ENCODE results near the gene CNTN4. TPM values are rescaled to one million over a fixed set of nuclear protein-coding genes. Genes with fewer than 3 reads are reported as not detected.

CNTN4 gene
- total and polyA plus RNA-seq, 2 experiments from 2014 or later, result 0.91 to 4.0 TPM

DNA sequence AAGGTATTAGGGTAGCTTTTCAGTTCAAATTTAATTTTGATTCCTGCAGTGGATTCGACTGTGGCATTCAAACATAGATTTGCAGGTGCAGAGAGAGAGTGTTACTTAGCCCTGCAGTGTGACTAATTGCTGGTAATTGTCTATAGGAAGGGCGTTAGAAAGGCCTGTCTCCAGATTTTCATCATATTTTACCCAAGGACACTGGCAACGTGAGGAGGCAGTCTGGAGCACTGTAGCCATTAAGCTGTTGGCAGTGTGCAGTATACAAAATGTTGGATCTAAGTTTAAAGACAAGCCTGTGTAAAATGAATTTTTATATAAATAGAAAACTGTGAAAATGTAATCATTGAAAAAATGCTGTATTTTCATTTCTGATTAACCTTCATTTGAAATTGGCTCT lies 342.9 kb downstream of the CNTN4 start:
- no peaks in the 10 kb centered on the region for H3K27me3 ChIP-seq (ENCODE audit: insufficient read depth)
- no peaks in the 10 kb centered on the region for H3F3A ChIP-seq (replicated peaks; ENCODE audit: low read depth)
- H3K36me3 ChIP-seq (ENCODE audit: insufficient read depth), result no peaks in the 10 kb centered on the region
- no peak overlapping the region for H2AFZ ChIP-seq
- no peak for TF ChIP-seq CREB1 (CRISPR knock-in tag; IDR thresholded peaks at IDR 0.05; ENCODE audit: low read depth)
- TF ChIP-seq, protein P1, sequence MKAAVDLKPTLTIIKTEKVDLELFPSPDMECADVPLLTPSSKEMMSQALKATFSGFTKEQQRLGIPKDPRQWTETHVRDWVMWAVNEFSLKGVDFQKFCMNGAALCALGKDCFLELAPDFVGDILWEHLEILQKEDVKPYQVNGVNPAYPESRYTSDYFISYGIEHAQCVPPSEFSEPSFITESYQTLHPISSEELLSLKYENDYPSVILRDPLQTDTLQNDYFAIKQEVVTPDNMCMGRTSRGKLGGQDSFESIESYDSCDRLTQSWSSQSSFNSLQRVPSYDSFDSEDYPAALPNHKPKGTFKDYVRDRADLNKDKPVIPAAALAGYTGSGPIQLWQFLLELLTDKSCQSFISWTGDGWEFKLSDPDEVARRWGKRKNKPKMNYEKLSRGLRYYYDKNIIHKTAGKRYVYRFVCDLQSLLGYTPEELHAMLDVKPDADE (IDR thresholded peaks at IDR 0.05), result no peak
- no peak for TF ChIP-seq ZNF114 (CRISPR knock-in tag; IDR thresholded peaks at IDR 0.05)
- no peak overlapping the region for H3K4me3 Mint-ChIP-seq
- peaks cover 89% of the 10 kb centered on the region for H3K9me3 Mint-ChIP-seq
- H3K9me2 ChIP-seq (ENCODE audit: insufficient read depth), result no peaks in the 10 kb centered on the region
- H3K79me2 ChIP-seq (replicated peaks; ENCODE audit: insufficient read depth), result no peaks in the 10 kb centered on the region
- no peak for DNase-seq (ENCODE audit: low spot score)
- no peak overlapping the region for H3K27ac Mint-ChIP-seq
- H3K36me3 Mint-ChIP-seq (ENCODE audit: low read depth), result peaks cover 19% of the 10 kb centered on the region
- peaks cover 2% of the 10 kb centered on the region for H3K27me3 Mint-ChIP-seq (ENCODE audit: insufficient read depth, low read depth, poor library complexity)
- H3K4me3 ChIP-seq, result no peak overlapping the region
- peaks cover 6% of the 10 kb centered on the region; the same call in 1 of the 2 replicates for H3K4me1 ChIP-seq (ENCODE audit: insufficient read depth)
- H3K27ac ChIP-seq (ENCODE audit: low read depth), result no peak overlapping the region
- no peak for ATAC-seq
- no peak overlapping the region for H3K4me2 ChIP-seq
- no peaks in the 10 kb centered on the region for H3K4me1 Mint-ChIP-seq
- H4K20me1 ChIP-seq (replicated peaks; ENCODE audit: insufficient read depth), result no peaks in the 10 kb centered on the region

DNA sequence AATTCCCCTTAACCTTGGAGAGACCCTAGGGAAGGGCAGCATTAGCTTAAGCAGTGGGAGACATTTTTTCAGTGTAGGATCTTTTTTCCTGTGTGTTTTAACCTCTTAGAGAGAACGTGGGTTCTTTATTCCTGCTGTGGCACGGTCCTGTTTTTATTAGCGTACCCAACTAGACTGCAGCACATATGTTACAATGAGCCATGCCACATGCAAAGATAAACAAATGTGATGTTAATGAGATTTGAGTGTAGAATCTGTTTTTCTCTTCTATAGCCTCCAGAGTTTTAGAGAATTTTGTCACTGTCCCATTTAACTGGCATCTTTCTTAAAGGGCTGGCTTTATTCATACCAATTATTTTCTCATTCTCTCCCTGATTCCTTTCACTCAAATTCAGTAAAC lies 347.5 kb downstream of the CNTN4 start:
- Mint-ChIP-seq H3K27ac (no peak overlapping the region), H3K9me3 (peaks cover 90% of the 10 kb centered on the region), H3K4me1 (no peaks in the 10 kb centered on the region), H3K4me3 (no peak overlapping the region), H3K27me3 (ENCODE audit: insufficient read depth, low read depth, poor library complexity) (peaks cover 4% of the 10 kb centered on the region), H3K36me3 (ENCODE audit: low read depth) (peaks cover 22% of the 10 kb centered on the region)
- no peaks in the 10 kb centered on the region for H3K79me2 ChIP-seq (replicated peaks; ENCODE audit: insufficient read depth)
- no peaks in the 10 kb centered on the region for H4K20me1 ChIP-seq (replicated peaks; ENCODE audit: insufficient read depth)
- no peak overlapping the region for H2AFZ ChIP-seq
- no peak overlapping the region for H3K4me3 ChIP-seq
- no peak overlapping the region for H3K4me2 ChIP-seq
- peaks cover 5% of the 10 kb centered on the region; the same call in 1 of the 2 replicates for H3K4me1 ChIP-seq (ENCODE audit: insufficient read depth)
- H3K36me3 ChIP-seq (ENCODE audit: insufficient read depth), result no peaks in the 10 kb centered on the region
- H3K27me3 ChIP-seq (ENCODE audit: insufficient read depth), result no peaks in the 10 kb centered on the region
- ATAC-seq, result no peak
- no peak overlapping the region for H3K27ac ChIP-seq (ENCODE audit: low read depth)
- no peaks in the 10 kb centered on the region for H3F3A ChIP-seq (replicated peaks; ENCODE audit: low read depth)
- DNase-seq (ENCODE audit: low spot score), result no peak
- no peaks in the 10 kb centered on the region for H3K9me2 ChIP-seq (ENCODE audit: insufficient read depth)
- TF ChIP-seq ZNF114 (CRISPR knock-in tag; IDR thresholded peaks at IDR 0.05), result no peak
- no peak for TF ChIP-seq STAT1 (IDR thresholded peaks at IDR 0.05; ENCODE audit: unreplicated experiment)
- TF ChIP-seq, protein P1 (IDR thresholded peaks at IDR 0.05), result no peak
- TF ChIP-seq CREB1 (CRISPR knock-in tag; IDR thresholded peaks at IDR 0.05; ENCODE audit: low read depth), result no peak
- TF ChIP-seq NANOG (IDR thresholded peaks at IDR 0.05; ENCODE audit: borderline replicate concordance), result no peak
- TF ChIP-seq JUNB (IDR thresholded peaks at IDR 0.05; ENCODE audit: unreplicated experiment), result no peak
- no peak for TF ChIP-seq ZNF331 (CRISPR knock-in tag; IDR thresholded peaks at IDR 0.05; ENCODE audit: low read depth)
- TF ChIP-seq EZH2phosphoT487 (IDR thresholded peaks at IDR 0.05; ENCODE audit: unreplicated experiment), result no peak
- TF ChIP-seq POLR2AphosphoS5 (IDR thresholded peaks at IDR 0.05; ENCODE audit: low read depth), result no peak
- TF ChIP-seq, protein P2, sequence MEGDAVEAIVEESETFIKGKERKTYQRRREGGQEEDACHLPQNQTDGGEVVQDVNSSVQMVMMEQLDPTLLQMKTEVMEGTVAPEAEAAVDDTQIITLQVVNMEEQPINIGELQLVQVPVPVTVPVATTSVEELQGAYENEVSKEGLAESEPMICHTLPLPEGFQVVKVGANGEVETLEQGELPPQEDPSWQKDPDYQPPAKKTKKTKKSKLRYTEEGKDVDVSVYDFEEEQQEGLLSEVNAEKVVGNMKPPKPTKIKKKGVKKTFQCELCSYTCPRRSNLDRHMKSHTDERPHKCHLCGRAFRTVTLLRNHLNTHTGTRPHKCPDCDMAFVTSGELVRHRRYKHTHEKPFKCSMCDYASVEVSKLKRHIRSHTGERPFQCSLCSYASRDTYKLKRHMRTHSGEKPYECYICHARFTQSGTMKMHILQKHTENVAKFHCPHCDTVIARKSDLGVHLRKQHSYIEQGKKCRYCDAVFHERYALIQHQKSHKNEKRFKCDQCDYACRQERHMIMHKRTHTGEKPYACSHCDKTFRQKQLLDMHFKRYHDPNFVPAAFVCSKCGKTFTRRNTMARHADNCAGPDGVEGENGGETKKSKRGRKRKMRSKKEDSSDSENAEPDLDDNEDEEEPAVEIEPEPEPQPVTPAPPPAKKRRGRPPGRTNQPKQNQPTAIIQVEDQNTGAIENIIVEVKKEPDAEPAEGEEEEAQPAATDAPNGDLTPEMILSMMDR (conservative IDR thresholded peaks at IDR 0.05; ENCODE audit: low read depth in 2 of 2), result no peak
- TF ChIP-seq EZH2 (IDR thresholded peaks at IDR 0.05; ENCODE audit: low read depth, unreplicated experiment), result no peak
- TF ChIP-seq, protein P3, sequence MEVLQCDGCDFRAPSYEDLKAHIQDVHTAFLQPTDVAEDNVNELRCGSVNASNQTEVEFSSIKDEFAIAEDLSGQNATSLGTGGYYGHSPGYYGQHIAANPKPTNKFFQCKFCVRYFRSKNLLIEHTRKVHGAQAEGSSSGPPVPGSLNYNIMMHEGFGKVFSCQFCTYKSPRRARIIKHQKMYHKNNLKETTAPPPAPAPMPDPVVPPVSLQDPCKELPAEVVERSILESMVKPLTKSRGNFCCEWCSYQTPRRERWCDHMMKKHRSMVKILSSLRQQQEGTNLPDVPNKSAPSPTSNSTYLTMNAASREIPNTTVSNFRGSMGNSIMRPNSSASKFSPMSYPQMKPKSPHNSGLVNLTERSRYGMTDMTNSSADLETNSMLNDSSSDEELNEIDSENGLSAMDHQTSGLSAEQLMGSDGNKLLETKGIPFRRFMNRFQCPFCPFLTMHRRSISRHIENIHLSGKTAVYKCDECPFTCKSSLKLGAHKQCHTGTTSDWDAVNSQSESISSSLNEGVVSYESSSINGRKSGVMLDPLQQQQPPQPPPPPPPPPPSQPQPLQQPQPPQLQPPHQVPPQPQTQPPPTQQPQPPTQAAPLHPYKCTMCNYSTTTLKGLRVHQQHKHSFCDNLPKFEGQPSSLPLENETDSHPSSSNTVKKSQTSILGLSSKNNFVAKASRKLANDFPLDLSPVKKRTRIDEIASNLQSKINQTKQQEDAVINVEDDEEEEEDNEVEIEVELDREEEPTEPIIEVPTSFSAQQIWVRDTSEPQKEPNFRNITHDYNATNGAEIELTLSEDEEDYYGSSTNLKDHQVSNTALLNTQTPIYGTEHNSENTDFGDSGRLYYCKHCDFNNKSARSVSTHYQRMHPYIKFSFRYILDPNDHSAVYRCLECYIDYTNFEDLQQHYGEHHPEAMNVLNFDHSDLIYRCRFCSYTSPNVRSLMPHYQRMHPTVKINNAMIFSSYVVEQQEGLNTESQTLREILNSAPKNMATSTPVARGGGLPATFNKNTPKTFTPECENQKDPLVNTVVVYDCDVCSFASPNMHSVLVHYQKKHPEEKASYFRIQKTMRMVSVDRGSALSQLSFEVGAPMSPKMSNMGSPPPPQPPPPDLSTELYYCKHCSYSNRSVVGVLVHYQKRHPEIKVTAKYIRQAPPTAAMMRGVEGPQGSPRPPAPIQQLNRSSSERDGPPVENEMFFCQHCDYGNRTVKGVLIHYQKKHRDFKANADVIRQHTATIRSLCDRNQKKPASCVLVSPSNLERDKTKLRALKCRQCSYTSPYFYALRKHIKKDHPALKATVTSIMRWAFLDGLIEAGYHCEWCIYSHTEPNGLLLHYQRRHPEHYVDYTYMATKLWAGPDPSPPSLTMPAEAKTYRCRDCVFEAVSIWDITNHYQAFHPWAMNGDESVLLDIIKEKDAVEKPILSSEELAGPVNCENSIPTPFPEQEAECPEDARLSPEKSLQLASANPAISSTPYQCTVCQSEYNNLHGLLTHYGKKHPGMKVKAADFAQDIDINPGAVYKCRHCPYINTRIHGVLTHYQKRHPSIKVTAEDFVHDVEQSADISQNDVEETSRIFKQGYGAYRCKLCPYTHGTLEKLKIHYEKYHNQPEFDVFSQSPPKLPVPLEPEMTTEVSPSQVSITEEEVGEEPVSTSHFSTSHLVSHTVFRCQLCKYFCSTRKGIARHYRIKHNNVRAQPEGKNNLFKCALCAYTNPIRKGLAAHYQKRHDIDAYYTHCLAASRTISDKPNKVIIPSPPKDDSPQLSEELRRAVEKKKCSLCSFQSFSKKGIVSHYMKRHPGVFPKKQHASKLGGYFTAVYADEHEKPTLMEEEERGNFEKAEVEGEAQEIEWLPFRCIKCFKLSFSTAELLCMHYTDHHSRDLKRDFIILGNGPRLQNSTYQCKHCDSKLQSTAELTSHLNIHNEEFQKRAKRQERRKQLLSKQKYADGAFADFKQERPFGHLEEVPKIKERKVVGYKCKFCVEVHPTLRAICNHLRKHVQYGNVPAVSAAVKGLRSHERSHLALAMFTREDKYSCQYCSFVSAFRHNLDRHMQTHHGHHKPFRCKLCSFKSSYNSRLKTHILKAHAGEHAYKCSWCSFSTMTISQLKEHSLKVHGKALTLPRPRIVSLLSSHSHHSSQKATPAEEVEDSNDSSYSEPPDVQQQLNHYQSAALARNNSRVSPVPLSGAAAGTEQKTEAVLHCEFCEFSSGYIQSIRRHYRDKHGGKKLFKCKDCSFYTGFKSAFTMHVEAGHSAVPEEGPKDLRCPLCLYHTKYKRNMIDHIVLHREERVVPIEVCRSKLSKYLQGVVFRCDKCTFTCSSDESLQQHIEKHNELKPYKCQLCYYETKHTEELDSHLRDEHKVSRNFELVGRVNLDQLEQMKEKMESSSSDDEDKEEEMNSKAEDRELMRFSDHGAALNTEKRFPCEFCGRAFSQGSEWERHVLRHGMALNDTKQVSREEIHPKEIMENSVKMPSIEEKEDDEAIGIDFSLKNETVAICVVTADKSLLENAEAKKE (CRISPR knock-in tag; IDR thresholded peaks at IDR 0.05), result no peak

Data from GM23338 (cell line).